ENCODE results near the gene RABGAP1L.
"Not testable (repeated sequence)": the region's sequence is repeated elsewhere in the genome, so short reads cannot be mapped to it uniquely, and the experiment has no call there.

Gene RABGAP1L

GRCh38 chr1:175019524-175019923 is 860.2 kb downstream of the RABGAP1L start:
- no peak for DNase-seq

- peak; percentile 98 for DNase-seq
Measured at GRCh38 chr1:175023043-175023921, 864.0 kb downstream of the RABGAP1L start, which contains the start of gene MRPS14. TSS of gene MRPS14 (minus strand) at chr1:175023425. CDS start at chr1:175023408, 17 bp downstream.

- DNase-seq, result not testable (repeated sequence)
Measured at GRCh38 chr1:175023922-175024242, 864.6 kb downstream of the RABGAP1L start.

GRCh38 chr1:175024773-175025172 is 865.5 kb downstream of the RABGAP1L start:
- no peak for DNase-seq

GRCh38 chr1:175033953-175034352 is 874.6 kb downstream of the RABGAP1L start:
- no peak for DNase-seq

GRCh38 chr1:175034775-175035174 is 875.5 kb downstream of the RABGAP1L start:
- no peak for DNase-seq

GRCh38 chr1:175035865-175036264 is 876.5 kb downstream of the RABGAP1L start:
- DNase-seq, result no peak

GRCh38 chr1:175036476-175036875 is 877.2 kb downstream of the RABGAP1L start:
- DNase-seq, result no peak

GRCh38 chr1:175037416-175037815 is 878.1 kb downstream of the RABGAP1L start:
- no peak for DNase-seq

- DNase-seq, result no peak
Measured at GRCh38 chr1:175040324-175040879, 881.1 kb downstream of the RABGAP1L start.

GRCh38 chr1:175042650-175043049 is 883.3 kb downstream of the RABGAP1L start:
- no peak for DNase-seq

- DNase-seq, result no peak
Measured at GRCh38 chr1:175043824-175044223, 884.5 kb downstream of the RABGAP1L start.

GRCh38 chr1:175044591-175044990 is 885.3 kb downstream of the RABGAP1L start:
- DNase-seq, result not testable (repeated sequence)
